Calu3 (cell line): ENCODE data around the gene SPSB3. TPM values are rescaled to one million over a fixed set of nuclear protein-coding genes. Genes with fewer than 3 reads are reported as not detected.

Source experiments
- BruUV-seq: library from RNA; stranded (reverse); fragments of 400-500 nt; replicated peaks from 2 replicates; lab custom pipeline; 2021; lab: Mats Ljungman, UMichigan
- CTCF ChIA-PET: fragments of 300-600 bp; sonication (Branson Sonifier 250); formaldehyde crosslinking; loops from one replicate; lab custom pipeline; 2022; ENCODE audit warnings: antibody characterized with exemption; lab: Charles Lee
- DNase-seq: peaks from one replicate; pipeline ENCODE4 v3.0.0; 2022
- H3K27ac Mint-ChIP-seq: one replicate; pipeline ENCODE4 v1.8.0; 2022; ENCODE audit warnings: mixed read lengths; ENCODE audit not compliant: unreplicated experiment
- H3K27me3 Mint-ChIP-seq: one replicate; pipeline ENCODE4 v1.8.0; 2022; ENCODE audit warnings: mixed read lengths; ENCODE audit not compliant: unreplicated experiment
- H3K36me3 Mint-ChIP-seq: one replicate; pipeline ENCODE4 v1.8.0; 2022; ENCODE audit warnings: mild to moderate bottlenecking, moderate library complexity, mixed read lengths; ENCODE audit not compliant: insufficient read depth, unreplicated experiment
- H3K4me1 Mint-ChIP-seq: one replicate; pipeline ENCODE4 v1.8.0; 2022; ENCODE audit warnings: mild to moderate bottlenecking, low read depth, mixed read lengths; ENCODE audit not compliant: unreplicated experiment
- H3K4me3 Mint-ChIP-seq: one replicate; pipeline ENCODE4 v1.8.0; 2022; ENCODE audit warnings: mild to moderate bottlenecking, low read depth, moderate library complexity, mixed read lengths; ENCODE audit not compliant: unreplicated experiment
- H3K9me3 Mint-ChIP-seq: one replicate; pipeline ENCODE4 v1.8.0; 2022; ENCODE audit warnings: low read depth, mixed read lengths; ENCODE audit not compliant: unreplicated experiment
- CTCF ChIP-seq: fragments of 200-600 bp; IDR thresholded peaks from one replicate; pipeline ENCODE4 v1.8.0; 2022; ENCODE audit warnings: antibody characterized with exemption; ENCODE audit not compliant: unreplicated experiment
- intact Hi-C: fragments of 100-400 bp; cut with micrococcal nuclease; formaldehyde crosslinking; loops from one replicate; pipeline ENCODE4 v1.10.0; 2022; ENCODE audit not compliant: unreplicated experiment
- total RNA-seq: library from RNA; stranded (reverse); gene quantifications from 2 replicates; pipeline ENCODE4 v1.2.3, GENCODE V29; 2022

SPSB3 gene
- total RNA-seq, 1 experiment from 2014 or later: 44.3 TPM

DNA sequence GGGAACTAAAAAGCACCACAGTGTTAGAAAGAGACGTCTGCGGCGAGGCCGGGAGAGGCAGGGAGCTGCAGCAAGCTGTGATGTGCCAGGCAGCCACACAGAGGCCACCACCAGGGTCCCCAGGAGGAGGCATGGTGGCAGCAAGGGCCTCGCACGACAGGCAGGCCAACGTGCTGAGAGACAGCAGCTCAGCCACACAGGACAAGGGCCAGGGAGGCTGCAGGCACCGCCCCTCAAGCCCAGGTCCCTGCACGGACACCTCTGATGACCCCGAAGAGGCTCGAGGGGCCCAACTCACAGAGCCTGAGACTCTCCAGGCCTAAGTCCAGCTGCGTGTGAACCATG, 38.5 kb upstream of the SPSB3 start:
- CTCF ChIA-PET: no interaction called here
- no TSS peak for BruUV-seq
- no peak overlapping the region for H3K4me3 Mint-ChIP-seq
- no peak for TF ChIP-seq CTCF
- intact Hi-C loops: no loop called here
- H3K27me3 Mint-ChIP-seq: no peaks in the 10 kb centered on the region
- H3K9me3 Mint-ChIP-seq: no peaks in the 10 kb centered on the region
- peaks cover 29% of the 10 kb centered on the region for H3K36me3 Mint-ChIP-seq
- no peak overlapping the region for H3K27ac Mint-ChIP-seq
- no peaks in the 10 kb centered on the region for H3K4me1 Mint-ChIP-seq
- DNase-seq: no peak

GRCh38 chr16:1820096-1820945, 38.0 kb upstream of the SPSB3 start:
- CTCF ChIA-PET: interaction anchor here (0.6 kb wide), 1 partner anchor 191 kb away, joined by 5 read pairs; no protein-coding TSS in a partner anchor
- DNase-seq: no peak
- Mint-ChIP-seq H3K27me3 (no peaks in the 10 kb centered on the region), H3K36me3 (peaks cover 27% of the 10 kb centered on the region), H3K27ac (no peak overlapping the region), H3K9me3 (no peaks in the 10 kb centered on the region), H3K4me1 (no peaks in the 10 kb centered on the region), H3K4me3 (no peak overlapping the region)
- BruUV-seq: no TSS peak
- intact Hi-C loops: no loop called here
- TF ChIP-seq CTCF: no peak

DNA sequence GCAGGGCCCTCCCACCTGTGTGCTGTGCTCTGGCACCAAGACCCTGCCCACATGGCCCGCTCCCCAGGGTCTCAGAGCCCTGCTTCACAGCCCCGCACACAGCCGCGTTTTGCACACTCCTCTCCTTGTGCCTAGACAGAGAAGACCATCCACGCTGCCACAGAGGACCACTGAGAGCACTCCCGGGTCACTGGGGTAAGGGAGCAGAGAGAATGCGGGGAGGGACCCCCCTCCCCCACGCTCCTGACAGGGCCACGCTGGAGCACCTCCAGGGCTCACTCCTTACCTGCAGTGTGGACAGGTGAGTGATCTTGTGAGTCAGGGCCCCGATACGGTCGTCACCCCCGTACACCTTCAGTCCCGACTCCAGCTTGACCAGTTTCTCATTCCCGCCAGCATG, 37.2 kb upstream of the SPSB3 start:
- Mint-ChIP-seq H3K27ac (no peak overlapping the region), H3K36me3 (peaks cover 28% of the 10 kb centered on the region), H3K9me3 (no peaks in the 10 kb centered on the region), H3K27me3 (no peaks in the 10 kb centered on the region), H3K4me1 (no peaks in the 10 kb centered on the region), H3K4me3 (no peak overlapping the region)
- no TSS peak for BruUV-seq
- CTCF ChIA-PET: interaction anchor here (0.6 kb wide), 1 partner anchor 192 kb away, joined by 5 read pairs; no protein-coding TSS in a partner anchor
- DNase-seq: no peak
- TF ChIP-seq CTCF: no peak
- intact Hi-C loops: no loop called here

DNA sequence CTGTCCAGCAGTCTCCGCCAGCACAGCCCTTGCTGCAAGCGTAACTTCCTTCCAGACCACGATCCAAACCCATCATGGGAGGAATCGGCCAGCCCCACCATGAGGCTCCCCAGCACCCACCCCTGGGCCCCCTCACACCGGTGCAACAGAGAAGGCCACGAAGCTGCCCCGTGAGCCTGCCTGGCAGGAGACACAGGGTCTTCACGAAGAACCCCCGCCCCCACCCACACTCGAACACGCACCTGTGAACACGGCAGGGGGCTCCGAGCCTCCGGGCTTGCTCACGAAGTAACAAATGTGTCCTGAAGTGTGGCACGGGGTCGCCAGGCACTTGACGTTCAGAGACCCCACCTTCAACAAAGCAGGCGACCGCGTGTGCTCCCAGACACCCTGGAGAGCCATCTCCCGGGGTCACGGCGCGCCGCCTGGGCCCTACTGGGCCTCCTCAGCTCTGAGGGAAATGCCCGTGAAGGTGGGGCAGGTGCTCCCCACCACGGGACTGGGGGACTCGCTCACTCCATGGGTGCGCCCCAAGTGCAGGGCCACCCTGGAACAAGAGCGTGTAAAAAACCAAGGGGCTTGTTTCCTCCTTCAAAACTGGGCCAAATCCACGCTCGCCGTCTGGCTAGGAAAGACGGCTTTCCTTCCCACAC, 36.6 kb upstream of the SPSB3 start:
- H3K9me3 Mint-ChIP-seq: no peaks in the 10 kb centered on the region
- intact Hi-C loops: no loop called here
- CTCF ChIA-PET: no interaction called here
- H3K4me1 Mint-ChIP-seq: no peaks in the 10 kb centered on the region
- BruUV-seq: no TSS peak
- peaks cover 24% of the 10 kb centered on the region for H3K36me3 Mint-ChIP-seq
- no peak overlapping the region for H3K4me3 Mint-ChIP-seq
- H3K27me3 Mint-ChIP-seq: no peaks in the 10 kb centered on the region
- H3K27ac Mint-ChIP-seq: no peak overlapping the region
- no peak for TF ChIP-seq CTCF
- DNase-seq: no peak
